Endometrium (tissue), 2 donors: ENCODE measurements around the gene ITGA7.
"Not testable (repeated sequence)": the region's sequence is repeated elsewhere in the genome, so short reads cannot be mapped to it uniquely, and the experiment has no call there.

Source experiments
- FAIRE-seq: peaks from 2 replicates; lab custom pipeline; 2012; peaks lifted over from hg19 to GRCh38; lab: Jason Lieb, UNC
- donor health status: control.
- donor health status: control.

Gene ITGA7

GRCh38 chr12:55681142-55682077 is 26.3 kb downstream of the ITGA7 start:
- no peak for FAIRE-seq

GRCh38 chr12:55679691-55680090 is 28.0 kb downstream of the ITGA7 start:
- FAIRE-seq = no peak

DNA sequence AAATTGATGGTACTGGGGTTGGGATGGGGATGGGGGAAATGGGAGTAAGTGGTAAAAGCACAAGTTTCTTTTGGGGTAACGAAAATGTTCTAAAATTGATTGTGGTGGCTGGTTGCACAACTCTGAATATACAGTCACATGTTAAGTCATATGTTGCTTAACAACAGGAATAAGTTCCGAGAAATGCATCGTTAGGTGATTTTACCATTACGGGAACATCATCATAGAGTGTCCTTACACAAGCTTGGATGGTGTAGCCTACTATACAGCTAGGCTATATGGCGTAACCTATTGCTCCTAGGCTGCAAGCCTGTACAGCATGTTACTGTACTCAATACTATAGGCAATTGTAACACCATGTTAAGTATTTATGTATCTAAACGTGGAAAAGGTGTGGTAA is 31.0 kb downstream of the ITGA7 start:
- no peak for FAIRE-seq

- no peak for FAIRE-seq
Observed at GRCh38 chr12:55675666-55676065, 32.0 kb downstream of the ITGA7 start.

DNA sequence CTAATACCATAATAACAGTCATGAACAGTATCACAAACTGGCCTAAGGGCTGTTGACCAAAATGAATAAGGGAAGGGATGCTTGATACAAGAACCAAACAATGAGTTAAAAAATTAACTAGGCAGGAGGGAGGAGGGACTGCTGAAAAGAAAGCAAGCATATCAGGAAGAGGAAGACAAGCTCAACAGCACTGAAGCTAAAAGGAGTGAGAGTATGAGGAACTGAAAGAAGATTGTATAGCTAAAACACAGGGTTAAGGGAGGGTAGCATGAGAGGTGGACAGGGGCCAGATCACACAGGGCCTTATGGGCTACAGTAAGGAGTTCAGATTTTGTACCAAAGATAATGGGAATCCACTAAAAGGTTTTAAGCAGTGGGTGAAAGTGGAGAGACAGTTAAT is 34.1 kb downstream of the ITGA7 start:
- no peak for FAIRE-seq

DNA sequence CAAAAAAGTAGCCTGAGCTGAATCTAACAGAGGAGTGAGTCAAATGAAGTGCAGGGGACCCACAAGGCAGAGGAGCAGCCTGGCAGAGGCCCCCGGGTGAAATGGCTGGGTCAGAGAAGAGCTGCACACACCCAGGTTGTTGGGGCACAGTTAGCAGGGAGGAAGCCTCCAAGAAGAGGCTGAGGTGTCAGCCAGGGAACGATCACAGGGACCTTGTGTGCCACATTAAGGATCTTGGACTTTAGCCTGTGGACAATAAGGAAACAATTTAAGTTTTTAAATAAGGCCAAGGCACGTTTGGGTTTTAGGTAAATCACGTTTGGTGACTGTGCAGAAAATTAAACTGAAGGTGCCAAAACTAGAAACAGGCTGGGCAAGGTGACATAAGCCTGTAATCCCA is 36.0 kb downstream of the ITGA7 start:
- FAIRE-seq = no peak

GRCh38 chr12:55670276-55670675 is 37.4 kb downstream of the ITGA7 start:
- FAIRE-seq = no peak

DNA sequence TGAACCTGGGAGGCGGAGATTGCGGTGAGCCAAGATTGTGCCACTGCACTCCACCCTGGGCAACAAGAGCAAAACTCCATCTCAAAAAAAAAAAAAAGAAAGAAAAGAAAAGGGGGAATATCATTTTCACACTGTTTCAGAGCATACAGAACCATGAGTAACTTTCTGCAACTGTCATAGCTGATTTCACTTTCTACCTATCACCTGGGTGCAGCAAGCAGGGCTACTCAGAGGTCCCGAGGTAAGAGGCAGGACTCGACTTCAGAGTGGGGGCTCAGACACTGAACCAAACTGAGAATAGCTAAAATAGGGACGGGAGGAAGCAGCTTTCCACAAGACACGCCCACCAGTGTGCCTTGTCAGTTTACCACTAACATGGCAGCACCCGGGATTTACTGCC is 41.2 kb downstream of the ITGA7 start:
- no peak for FAIRE-seq

DNA sequence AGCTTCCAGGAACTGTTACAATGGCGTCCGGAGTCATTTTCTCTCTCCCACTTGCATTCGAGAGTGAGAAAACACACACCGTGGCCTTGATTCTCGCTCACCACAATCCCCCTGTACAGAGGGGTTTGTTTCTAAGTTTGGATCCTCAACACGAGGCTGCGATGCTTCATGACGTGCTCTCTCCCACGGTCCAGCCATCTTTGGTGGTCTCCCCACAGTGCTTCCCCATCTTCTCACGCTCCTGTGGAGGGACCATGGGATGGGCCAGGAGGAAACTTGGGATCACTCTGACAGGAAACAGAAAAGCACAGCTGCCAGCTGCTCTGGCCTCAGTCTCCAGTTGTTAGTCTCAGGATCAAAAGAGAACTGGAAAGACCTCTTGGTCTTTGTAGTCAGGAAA is 42.9 kb downstream of the ITGA7 start:
- FAIRE-seq = no peak

GRCh38 chr12:55663391-55663790 is 44.3 kb downstream of the ITGA7 start:
- FAIRE-seq = no peak

GRCh38 chr12:55659486-55660385 is 48.0 kb downstream of the ITGA7 start:
- FAIRE-seq = no peak

DNA sequence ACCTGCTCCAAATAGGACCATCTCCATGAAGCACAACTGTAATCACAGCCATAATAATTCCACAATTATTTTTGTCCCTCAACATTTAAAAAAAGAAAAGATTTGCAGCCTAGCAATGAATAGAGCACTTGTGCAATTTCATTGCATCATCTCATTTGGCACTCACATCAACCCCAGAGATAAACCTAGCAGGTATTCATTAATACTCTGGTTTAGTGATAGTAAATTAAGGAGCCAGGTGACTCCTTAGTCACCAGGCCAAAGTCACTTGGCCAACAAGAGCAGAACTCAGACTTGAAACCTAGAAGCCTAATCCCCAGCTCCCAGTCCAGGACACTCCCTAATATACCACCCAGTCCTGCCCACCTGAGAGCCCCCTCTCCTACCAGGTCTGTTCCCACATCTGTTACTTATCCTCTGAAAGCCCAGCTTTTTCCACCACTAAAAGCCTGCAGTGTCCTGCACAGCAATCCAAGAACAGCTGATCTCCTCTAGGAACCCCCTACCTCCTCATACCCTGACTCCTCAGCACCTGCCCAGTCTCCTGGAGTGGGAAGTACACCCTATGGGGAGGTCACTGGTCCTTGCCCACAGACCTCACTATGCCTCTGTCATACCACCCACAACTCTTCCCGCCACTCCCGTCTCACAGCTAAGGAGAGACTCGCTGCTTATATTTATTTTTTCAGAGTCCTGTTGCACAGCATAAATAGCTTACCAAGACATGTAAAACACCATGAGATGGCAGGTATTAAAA is 48.9 kb downstream of the ITGA7 start:
- FAIRE-seq = no peak

GRCh38 chr12:55658212-55658611 is 49.5 kb downstream of the ITGA7 start:
- FAIRE-seq = no peak

DNA sequence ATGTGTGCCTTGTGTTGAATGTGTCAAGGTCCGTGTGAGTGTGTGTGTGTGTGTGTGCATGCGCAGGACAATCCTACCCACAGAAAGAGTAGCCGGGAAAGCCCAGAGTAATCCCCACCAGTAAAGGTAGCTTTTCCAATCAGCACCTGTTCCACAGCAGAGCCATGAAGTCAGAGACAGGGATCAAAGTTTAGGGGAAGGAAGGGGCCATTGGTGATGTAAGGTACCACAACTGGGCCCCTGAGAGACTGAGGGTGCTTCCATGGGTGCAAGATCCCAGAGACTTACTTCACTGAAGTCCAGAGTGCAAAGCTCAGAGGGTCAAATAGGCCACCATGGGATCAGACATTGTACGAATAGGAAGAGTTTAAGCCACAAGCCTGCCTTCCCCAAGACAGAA is 50.5 kb downstream of the ITGA7 start:
- FAIRE-seq = no peak

GRCh38 chr12:55654511-55655214 is 53.0 kb downstream of the ITGA7 start:
- FAIRE-seq = no peak

DNA sequence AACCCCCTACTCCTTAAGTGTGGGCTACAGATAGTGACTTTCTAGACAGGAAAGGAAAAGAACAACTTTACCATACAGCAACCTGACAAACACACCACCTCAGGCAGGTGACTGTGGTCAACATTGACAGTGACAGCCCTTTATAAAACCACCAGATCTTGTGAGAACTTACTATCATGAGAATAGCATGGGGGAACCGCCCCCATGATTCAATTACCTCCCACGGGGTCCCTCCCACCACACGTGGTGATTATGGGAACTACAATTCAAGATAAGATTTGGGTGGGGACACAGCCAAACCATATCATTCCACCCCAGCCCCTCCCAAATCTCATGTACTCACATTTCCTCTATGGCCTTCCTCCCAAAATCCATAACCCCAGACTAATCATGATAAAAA is 54.7 kb downstream of the ITGA7 start:
- FAIRE-seq = no peak

- FAIRE-seq = no peak
Observed at GRCh38 chr12:55652352-55652751, 55.4 kb downstream of the ITGA7 start.

DNA sequence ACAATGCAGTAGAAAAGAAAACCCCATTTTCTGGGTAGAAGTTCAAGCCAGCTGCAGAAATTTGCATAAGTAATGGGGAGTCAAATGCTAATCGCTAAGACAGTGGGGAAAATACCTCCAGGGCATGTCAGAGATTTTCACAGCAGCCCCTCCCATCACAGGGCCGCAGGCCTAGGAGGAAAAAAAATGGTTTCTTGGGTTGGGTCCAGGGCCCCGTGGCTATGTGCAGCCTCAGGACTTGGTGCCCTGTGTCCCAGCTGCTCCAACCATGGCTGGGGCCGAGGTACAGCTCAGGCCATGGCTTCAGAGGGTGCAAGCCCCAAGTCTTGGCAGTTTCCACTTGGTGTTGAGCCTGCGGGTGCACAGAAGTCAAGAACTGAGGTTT is 56.4 kb downstream of the ITGA7 start:
- no peak for FAIRE-seq

DNA sequence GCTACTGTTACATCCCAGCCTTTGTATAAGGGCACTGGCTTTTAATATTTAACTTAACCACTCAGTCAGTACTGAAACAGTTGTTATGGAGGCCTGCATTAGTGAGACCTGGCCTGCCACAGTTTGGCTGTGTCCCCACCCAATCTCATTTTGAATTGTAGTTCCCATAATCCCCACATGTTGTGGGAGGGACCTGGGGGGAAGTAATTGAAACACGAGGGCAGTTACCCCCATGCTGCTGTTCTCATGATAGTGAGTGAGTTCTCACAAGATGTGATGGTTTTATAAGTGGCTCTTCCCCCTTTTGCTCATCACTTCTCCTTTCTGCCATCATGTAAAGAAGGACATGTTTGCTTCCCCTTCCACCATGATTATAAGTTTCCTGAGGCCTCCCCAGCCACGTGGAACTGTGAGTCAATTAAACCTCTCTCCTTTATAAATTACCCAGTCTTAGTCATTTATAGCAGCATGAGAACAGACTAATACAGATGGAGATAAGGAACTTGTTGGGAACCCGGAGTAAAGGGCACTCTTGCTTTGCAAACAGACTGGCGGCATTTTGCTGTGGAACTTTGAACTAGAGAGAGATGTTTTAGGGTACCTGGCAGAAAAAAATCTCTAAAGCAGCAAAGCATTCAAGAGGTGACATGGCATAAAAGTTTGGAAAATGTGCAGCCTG is 56.9 kb downstream of the ITGA7 start:
- FAIRE-seq = not testable (repeated sequence)

- FAIRE-seq = no peak
Observed at GRCh38 chr12:55647027-55647426, 60.7 kb downstream of the ITGA7 start.

GRCh38 chr12:55644591-55644990 is 63.1 kb downstream of the ITGA7 start:
- no peak for FAIRE-seq
